ENCODE measurements around the gene NCBP2L. TPM values are rescaled to one million over a fixed set of nuclear protein-coding genes. Genes with fewer than 3 reads are reported as not detected.

Gene NCBP2L
- total and polyA plus RNA-seq, 2 of the 8 experiments (the other 6 are each of a cell fraction or from before 2014, with no cell fraction given) = not detected

- Histone ChIP-seq H2AFZ (ENCODE audit: low read length) (no peak overlapping the region), H2BK5ac (ENCODE audit: low read depth, low read length) (no peak overlapping the region), H3K14ac (ENCODE audit: insufficient read length) (no peak overlapping the region), H4K91ac (replicated peaks; ENCODE audit: insufficient read length, low read length) (peak overlapping the region; percentile 9), H3K79me1 (ENCODE audit: low read depth, low read length) (no peaks in the 10 kb centered on the region), H2AK5ac (ENCODE audit: low read depth, low read length) (no peak overlapping the region), H3K23ac (ENCODE audit: insufficient read length) (no peak overlapping the region), H4K5ac (ENCODE audit: insufficient read length, low read depth, low read length) (no peak overlapping the region), H3K27ac (ENCODE audit: low read depth, low read length) (no peak overlapping the region), H3K4ac (replicated peaks; ENCODE audit: insufficient read length, low read depth, low read length) (no peak overlapping the region), H2BK15ac (ENCODE audit: low read length) (no peak overlapping the region), H3K23me2 (ENCODE audit: low read depth, low read length) (no peaks in the 10 kb centered on the region), H3K4me1 (replicated peaks in 1 of 4; ENCODE audit: control insufficient read depth in 3 of 4, insufficient read depth in 4 of 4, low read length in 3 of 4) (peaks cover 0 to 9% (median 5%) of the 10 kb centered on the region in 4 experiments; a peak in 6 of 7 replicates), H3K36me3 (ENCODE audit: control insufficient read depth in 2 of 4, insufficient read depth in 4 of 4, low read length in 3 of 4) (no peaks in the 10 kb centered on the region), H3K27me3 (replicated peaks in 1 of 4; ENCODE audit: control insufficient read depth in 3 of 4, extremely low read depth in 1 of 4, insufficient read depth in 3 of 4, low read length in 3 of 4) (peaks cover 0 to 1% (median 0%) of the 10 kb centered on the region in 4 experiments; a peak in 1 of 7 replicates), H4K8ac (ENCODE audit: extremely low read depth, insufficient read depth, low read length) (no peak overlapping the region; the same call in 1 of the 2 replicates), H3K4me3 (ENCODE audit: extremely low read depth in 1 of 4, insufficient read depth in 2 of 4, low read depth in 3 of 4, low read length in 4 of 4) (no peak overlapping the region), H2BK20ac (ENCODE audit: low read length) (no peak overlapping the region; the same call in 1 of the 2 replicates), H3K9me3 (ENCODE audit: insufficient read depth in 2 of 2, low read depth in 1 of 2, low read length in 1 of 2) (no peaks in the 10 kb centered on the region), H3K56ac (replicated peaks; ENCODE audit: insufficient read length, low read depth, low read length) (no peak overlapping the region), H4K20me1 (replicated peaks in 1 of 2; ENCODE audit: control insufficient read depth in 1 of 2, insufficient read depth in 2 of 2, low read length in 2 of 2) (no peaks in the 10 kb centered on the region), H3K18ac (ENCODE audit: extremely low read depth, low read length) (peak overlapping the region; percentile 7), H3K79me2 (ENCODE audit: control insufficient read depth in 1 of 2, insufficient read depth in 2 of 2, low read length in 2 of 2) (no peaks in the 10 kb centered on the region), H2BK120ac (replicated peaks; ENCODE audit: low read depth, low read length) (no peak overlapping the region), H3K9ac (replicated peaks in 1 of 4; ENCODE audit: extremely low read depth in 1 of 4, low read depth in 3 of 4, low read length in 3 of 4) (no peak overlapping the region), H3K4me2 (ENCODE audit: insufficient read depth in 1 of 2, low read depth in 2 of 2, low read length in 2 of 2) (no peak overlapping the region), H2BK12ac (ENCODE audit: low read depth, low read length) (no peak overlapping the region)
- 53% methylated on average over 6 of the region's 8 CpGs; no CpG with 5 or more reads in 1 of the 2 experiments for WGBS, 2 experiments (ENCODE audit: extremely low coverage in 1 of 2, insufficient coverage in 1 of 2, insufficient read length in 1 of 2, insufficient replicate concordance in 2 of 2, low coverage in 1 of 2, low lambda C conversion rate in 2 of 2, missing lambda C conversion rate in 1 of 2)
- DNase-seq (ENCODE audit: low read depth in 1 of 2, low spot score in 2 of 2) (no peak), FAIRE-seq (peak; percentile 73)
- POLR2A ChIA-PET (ENCODE audit: partially characterized antibody) = interaction anchor here (1.7 kb wide), 1 partner anchor 21 kb away, joined by 6 read pairs; no protein-coding TSS in a partner anchor
- CTCF ChIA-PET (ENCODE audit: partially characterized antibody) = interaction anchor here (0.6 to 1.4 kb wide), 5 partner anchors 8 to 23 kb away, joined by 3 to 4 read pairs (median 3); no protein-coding TSS in a partner anchor
- TF ChIP-seq ATF2 (IDR thresholded peaks at IDR 0.05; ENCODE audit: low read length) = no peak
- no peak for TF ChIP-seq CREB1 (IDR thresholded peaks at IDR 0.05)
- TF ChIP-seq KDM1A (IDR thresholded peaks at IDR 0.05; ENCODE audit: borderline replicate concordance, low read length) = no peak
- no peak for TF ChIP-seq HDAC6 (IDR thresholded peaks at IDR 0.05; ENCODE audit: low read depth, low read length)
- no peak for TF ChIP-seq ATF3 (IDR thresholded peaks at IDR 0.05; ENCODE audit: insufficient read depth, low read depth, low read length)
- TF ChIP-seq EP300 (IDR thresholded peaks at IDR 0.05; ENCODE audit: borderline replicate concordance in 1 of 2, low read depth in 2 of 2, low read length in 2 of 2) = no peak
- no peak for TF ChIP-seq CBX8 (IDR thresholded peaks at IDR 0.05; ENCODE audit: borderline replicate concordance, low read depth, low read length)
- no peak for TF ChIP-seq SAP30 (IDR thresholded peaks at IDR 0.05; ENCODE audit: insufficient read depth, insufficient replicate concordance, low read length)
- TF ChIP-seq RAD21 (IDR thresholded peaks at IDR 0.05 in 1 of 2, conservative IDR thresholded peaks at IDR 0.05 in 1 of 2; ENCODE audit: low read depth in 2 of 2, low read length in 2 of 2) = no peak
These were observed 40.6 kb upstream of the NCBP2L start for GRCh38 chrX:107736781-107737531.
